Ovary (tissue), 3 donors: ENCODE data around the gene CPZ.
"Not testable (repeated sequence)": the region's sequence is repeated elsewhere in the genome, so short reads cannot be mapped to it uniquely, and the experiment has no call there.

ENCODE experiments used
- POLR2A ChIP-seq: fragments of 450-650 bp; IDR thresholded peaks from one replicate; pipeline ENCODE4 v1.6.1; 2017; ENCODE audit warnings: antibody characterized with exemption, mild to moderate bottlenecking, moderate library complexity
- TF ChIP-seq, protein P1 (sequence below), 3 donors: fragments of 450-650 bp in 2 of 3; fragments of 200-600 bp in 1 of 3; IDR thresholded peaks; one replicate each; pipeline versions ENCODE4 v1.5.1 to v1.8.0; 2016 to 2022; ENCODE audit warnings: antibody characterized with exemption in 3 of 3, mild to moderate bottlenecking in 1 of 3
- donor health status: DM: no; HTN: no; CAD: no.

DNA sequence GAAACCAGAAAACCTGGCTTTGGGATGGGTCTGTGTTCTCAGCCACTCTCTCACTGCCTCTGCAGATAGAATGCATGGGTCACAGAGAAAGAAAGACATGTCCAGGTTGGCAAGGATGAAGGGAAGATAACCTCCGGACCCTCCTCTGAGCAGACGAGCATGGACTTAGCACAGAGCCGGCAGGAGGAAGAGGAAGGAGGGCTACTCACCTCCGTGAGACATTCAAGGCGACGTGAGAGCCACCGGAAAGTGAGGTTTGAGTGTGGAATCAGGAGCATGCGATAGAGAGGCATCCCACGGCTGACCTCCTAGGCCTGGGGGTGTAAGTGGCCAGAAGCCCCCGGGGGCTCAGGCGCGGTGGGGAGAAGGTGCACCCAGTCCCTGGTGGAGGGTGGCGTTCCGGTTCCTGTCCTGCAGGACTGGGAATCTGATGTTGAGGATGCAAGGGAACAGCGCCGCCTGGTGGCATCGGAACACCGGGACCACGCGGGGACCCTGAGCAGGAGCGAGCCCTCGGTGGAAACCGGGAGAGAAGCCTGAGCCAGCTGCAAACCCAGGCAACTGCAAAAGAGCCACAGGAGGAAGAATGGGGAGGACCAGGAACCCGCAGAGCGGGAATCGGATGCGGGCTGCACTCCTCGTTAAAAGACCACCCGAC, 43.5 kb downstream of the CPZ start:
- not testable (repeated sequence) for TF ChIP-seq POLR2A
- TF ChIP-seq, protein P1, sequence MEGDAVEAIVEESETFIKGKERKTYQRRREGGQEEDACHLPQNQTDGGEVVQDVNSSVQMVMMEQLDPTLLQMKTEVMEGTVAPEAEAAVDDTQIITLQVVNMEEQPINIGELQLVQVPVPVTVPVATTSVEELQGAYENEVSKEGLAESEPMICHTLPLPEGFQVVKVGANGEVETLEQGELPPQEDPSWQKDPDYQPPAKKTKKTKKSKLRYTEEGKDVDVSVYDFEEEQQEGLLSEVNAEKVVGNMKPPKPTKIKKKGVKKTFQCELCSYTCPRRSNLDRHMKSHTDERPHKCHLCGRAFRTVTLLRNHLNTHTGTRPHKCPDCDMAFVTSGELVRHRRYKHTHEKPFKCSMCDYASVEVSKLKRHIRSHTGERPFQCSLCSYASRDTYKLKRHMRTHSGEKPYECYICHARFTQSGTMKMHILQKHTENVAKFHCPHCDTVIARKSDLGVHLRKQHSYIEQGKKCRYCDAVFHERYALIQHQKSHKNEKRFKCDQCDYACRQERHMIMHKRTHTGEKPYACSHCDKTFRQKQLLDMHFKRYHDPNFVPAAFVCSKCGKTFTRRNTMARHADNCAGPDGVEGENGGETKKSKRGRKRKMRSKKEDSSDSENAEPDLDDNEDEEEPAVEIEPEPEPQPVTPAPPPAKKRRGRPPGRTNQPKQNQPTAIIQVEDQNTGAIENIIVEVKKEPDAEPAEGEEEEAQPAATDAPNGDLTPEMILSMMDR (IDR thresholded peaks at IDR 0.05), result not testable (repeated sequence)
